Subcutaneous adipose tissue (tissue), 4 donors: ENCODE measurements around the gene REEP3. TPM values are rescaled to one million over a fixed set of nuclear protein-coding genes. Genes with fewer than 3 reads are reported as not detected.

Source experiments
- CTCF ChIP-seq: fragments of 450-650 bp; IDR thresholded peaks from one replicate; pipeline ENCODE4 v1.5.1; 2016; ENCODE audit warnings: low read depth, mild to moderate bottlenecking, control low read depth, antibody characterized with exemption, moderate library complexity
- total RNA-seq, 4 donors: library from RNA; depleted of rRNA; stranded (reverse); fragments of >200 nt; gene quantifications; one replicate each; pipeline ENCODE4 v1.1.0, GENCODE V29; 2016

Gene REEP3
- total RNA-seq, 4 donors from 2014 or later, result 55.9 to 116 (median 61.4) TPM

- no peak for TF ChIP-seq CTCF
Measured at GRCh38 chr10:63527401-63527800, 6.2 kb downstream of the REEP3 start.

GRCh38 chr10:63528084-63528744, 7.0 kb downstream of the REEP3 start:
- TF ChIP-seq CTCF, result no peak

- no peak for TF ChIP-seq CTCF
Measured at GRCh38 chr10:63530409-63530808, 9.2 kb downstream of the REEP3 start.

- TF ChIP-seq CTCF, result no peak
Measured at GRCh38 chr10:63534723-63535122, 13.5 kb downstream of the REEP3 start.

- TF ChIP-seq CTCF, result no peak
Measured at GRCh38 chr10:63536698-63537097, 15.5 kb downstream of the REEP3 start.

- TF ChIP-seq CTCF, result no peak
Measured at GRCh38 chr10:63537536-63537935, 16.3 kb downstream of the REEP3 start.

- TF ChIP-seq CTCF, result no peak
Measured at GRCh38 chr10:63539377-63539776, 18.2 kb downstream of the REEP3 start.
